Erythroblast (primary cell): ENCODE data around the gene CCDC57.

Source experiments
- GATA1 ChIP-seq: IDR thresholded peaks from 2 replicates; pipeline ENCODE4 v1.6.1; 2011; ENCODE audit warnings: low read depth, mild to moderate bottlenecking, control low read depth, low read length, moderate library complexity
- POLR2A ChIP-seq: IDR thresholded peaks from 2 replicates; pipeline ENCODE4 v1.6.1; 2011; ENCODE audit warnings: mild to moderate bottlenecking, low read length

GRCh38 chr17:82153745-82154375 is 58.8 kb downstream of the CCDC57 start:
- no peak for TF ChIP-seq POLR2A
- no peak for TF ChIP-seq GATA1
